Measurements from ENCODE around the gene SPAG16.

SPAG16 gene

DNA sequence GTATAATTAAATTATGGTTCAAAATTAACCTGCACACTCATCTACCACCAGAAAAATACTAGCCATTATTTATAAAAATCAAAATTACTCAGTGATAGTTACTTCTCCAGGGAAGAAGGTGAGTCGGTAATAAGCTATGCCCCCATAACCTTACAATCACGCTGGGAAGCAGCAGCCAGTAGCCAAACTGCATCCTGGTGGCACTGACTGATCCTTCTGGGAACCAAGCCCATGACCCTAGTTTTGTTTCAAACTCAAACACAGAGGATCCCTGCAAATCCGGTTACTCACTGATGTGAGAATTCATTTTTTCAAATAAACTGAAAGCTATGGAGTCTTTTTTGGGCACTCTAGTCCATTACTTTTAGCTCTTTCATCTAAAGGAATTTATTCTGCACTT, 1038.4 kb downstream of the SPAG16 start:
- TF ChIP-seq ZBTB7A (IDR thresholded peaks at IDR 0.05; ENCODE audit: low read depth) (no peak), TCF12 (IDR thresholded peaks at IDR 0.05; ENCODE audit: low read depth) (no peak), YY1 (IDR thresholded peaks at IDR 0.05; ENCODE audit: low read depth) (no peak), CREB1 (IDR thresholded peaks at IDR 0.05; ENCODE audit: low read depth) (no peak), EP300 (IDR thresholded peaks at IDR 0.05; ENCODE audit: borderline replicate concordance) (no peak), FOXM1 (IDR thresholded peaks at IDR 0.05; ENCODE audit: borderline replicate concordance, low read depth) (no peak), EGR1 (IDR thresholded peaks at IDR 0.05) (no peak), CEBPB (IDR thresholded peaks at IDR 0.05) (no peak), RAD21 (IDR thresholded peaks at IDR 0.05; ENCODE audit: low read depth) (no peak), TEAD4 (IDR thresholded peaks at IDR 0.05) (no peak), TAF1 (IDR thresholded peaks at IDR 0.05; ENCODE audit: low read depth) (no peak), NFIC (IDR thresholded peaks at IDR 0.05) (no peak)
- TF ChIP-seq, protein P1, sequence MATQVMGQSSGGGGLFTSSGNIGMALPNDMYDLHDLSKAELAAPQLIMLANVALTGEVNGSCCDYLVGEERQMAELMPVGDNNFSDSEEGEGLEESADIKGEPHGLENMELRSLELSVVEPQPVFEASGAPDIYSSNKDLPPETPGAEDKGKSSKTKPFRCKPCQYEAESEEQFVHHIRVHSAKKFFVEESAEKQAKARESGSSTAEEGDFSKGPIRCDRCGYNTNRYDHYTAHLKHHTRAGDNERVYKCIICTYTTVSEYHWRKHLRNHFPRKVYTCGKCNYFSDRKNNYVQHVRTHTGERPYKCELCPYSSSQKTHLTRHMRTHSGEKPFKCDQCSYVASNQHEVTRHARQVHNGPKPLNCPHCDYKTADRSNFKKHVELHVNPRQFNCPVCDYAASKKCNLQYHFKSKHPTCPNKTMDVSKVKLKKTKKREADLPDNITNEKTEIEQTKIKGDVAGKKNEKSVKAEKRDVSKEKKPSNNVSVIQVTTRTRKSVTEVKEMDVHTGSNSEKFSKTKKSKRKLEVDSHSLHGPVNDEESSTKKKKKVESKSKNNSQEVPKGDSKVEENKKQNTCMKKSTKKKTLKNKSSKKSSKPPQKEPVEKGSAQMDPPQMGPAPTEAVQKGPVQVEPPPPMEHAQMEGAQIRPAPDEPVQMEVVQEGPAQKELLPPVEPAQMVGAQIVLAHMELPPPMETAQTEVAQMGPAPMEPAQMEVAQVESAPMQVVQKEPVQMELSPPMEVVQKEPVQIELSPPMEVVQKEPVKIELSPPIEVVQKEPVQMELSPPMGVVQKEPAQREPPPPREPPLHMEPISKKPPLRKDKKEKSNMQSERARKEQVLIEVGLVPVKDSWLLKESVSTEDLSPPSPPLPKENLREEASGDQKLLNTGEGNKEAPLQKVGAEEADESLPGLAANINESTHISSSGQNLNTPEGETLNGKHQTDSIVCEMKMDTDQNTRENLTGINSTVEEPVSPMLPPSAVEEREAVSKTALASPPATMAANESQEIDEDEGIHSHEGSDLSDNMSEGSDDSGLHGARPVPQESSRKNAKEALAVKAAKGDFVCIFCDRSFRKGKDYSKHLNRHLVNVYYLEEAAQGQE (IDR thresholded peaks at IDR 0.05; ENCODE audit: low read depth) = no peak
- TF ChIP-seq, protein P2, sequence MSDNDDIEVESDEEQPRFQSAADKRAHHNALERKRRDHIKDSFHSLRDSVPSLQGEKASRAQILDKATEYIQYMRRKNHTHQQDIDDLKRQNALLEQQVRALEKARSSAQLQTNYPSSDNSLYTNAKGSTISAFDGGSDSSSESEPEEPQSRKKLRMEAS (IDR thresholded peaks at IDR 0.05) = no peak
- TF ChIP-seq, protein P3, sequence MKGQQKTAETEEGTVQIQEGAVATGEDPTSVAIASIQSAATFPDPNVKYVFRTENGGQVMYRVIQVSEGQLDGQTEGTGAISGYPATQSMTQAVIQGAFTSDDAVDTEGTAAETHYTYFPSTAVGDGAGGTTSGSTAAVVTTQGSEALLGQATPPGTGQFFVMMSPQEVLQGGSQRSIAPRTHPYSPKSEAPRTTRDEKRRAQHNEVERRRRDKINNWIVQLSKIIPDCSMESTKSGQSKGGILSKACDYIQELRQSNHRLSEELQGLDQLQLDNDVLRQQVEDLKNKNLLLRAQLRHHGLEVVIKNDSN (IDR thresholded peaks at IDR 0.05) = no peak

DNA sequence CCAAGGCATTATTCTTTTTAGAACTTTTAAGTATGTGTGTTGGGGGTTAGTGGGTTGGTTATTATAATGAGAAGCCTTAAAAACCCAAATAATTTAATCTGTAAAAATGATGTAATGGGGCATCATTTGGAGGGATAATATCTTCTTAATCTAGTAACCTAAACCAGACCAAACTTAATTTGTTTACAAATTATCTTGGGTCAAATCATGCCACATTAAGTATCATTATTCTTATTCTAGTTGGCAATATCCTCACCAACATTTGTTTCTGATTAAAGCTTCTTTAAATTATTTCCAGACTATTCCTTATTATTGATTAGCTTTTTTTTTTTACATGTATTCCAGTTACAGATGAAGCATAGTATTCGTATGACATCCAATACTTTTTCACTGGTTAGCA, 1041.1 kb downstream of the SPAG16 start:
- TF ChIP-seq, protein P3 (IDR thresholded peaks at IDR 0.05) = no peak
- TF ChIP-seq, protein P1 (IDR thresholded peaks at IDR 0.05; ENCODE audit: low read depth) = no peak
- TF ChIP-seq, protein P2 (IDR thresholded peaks at IDR 0.05) = no peak
- TF ChIP-seq CEBPB (IDR thresholded peaks at IDR 0.05) (no peak), EGR1 (IDR thresholded peaks at IDR 0.05) (no peak), TAF1 (IDR thresholded peaks at IDR 0.05; ENCODE audit: low read depth) (no peak), FOXM1 (IDR thresholded peaks at IDR 0.05; ENCODE audit: borderline replicate concordance, low read depth) (no peak), EP300 (IDR thresholded peaks at IDR 0.05; ENCODE audit: borderline replicate concordance) (no peak), YY1 (IDR thresholded peaks at IDR 0.05; ENCODE audit: low read depth) (no peak), ZBTB7A (IDR thresholded peaks at IDR 0.05; ENCODE audit: low read depth) (no peak), TEAD4 (IDR thresholded peaks at IDR 0.05) (no peak), NFIC (IDR thresholded peaks at IDR 0.05) (no peak), RAD21 (IDR thresholded peaks at IDR 0.05; ENCODE audit: low read depth) (no peak), TCF12 (IDR thresholded peaks at IDR 0.05; ENCODE audit: low read depth) (no peak), CREB1 (IDR thresholded peaks at IDR 0.05; ENCODE audit: low read depth) (no peak)

DNA sequence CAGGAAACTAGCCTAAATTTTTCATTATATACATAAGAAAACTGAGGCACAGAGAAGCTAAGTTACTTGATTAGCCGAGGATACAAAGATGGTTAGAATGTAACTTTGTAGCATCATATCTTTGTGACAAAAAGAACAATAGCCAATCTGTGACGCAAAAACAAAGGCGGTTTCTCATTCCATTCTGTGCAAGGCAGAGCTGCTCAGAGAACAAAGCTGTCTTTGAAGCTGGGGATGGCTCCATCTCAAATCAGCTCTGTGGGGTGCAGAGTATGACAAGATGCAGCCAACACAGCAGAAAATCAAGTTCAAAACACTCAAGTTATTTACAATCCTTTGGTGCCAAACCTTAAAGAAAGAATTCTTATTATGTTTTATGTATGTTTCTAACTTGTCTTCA, 1044.7 kb downstream of the SPAG16 start:
- TF ChIP-seq CEBPB (IDR thresholded peaks at IDR 0.05) = no peak
- no peak for TF ChIP-seq EGR1 (IDR thresholded peaks at IDR 0.05)
- no peak for TF ChIP-seq YY1 (IDR thresholded peaks at IDR 0.05; ENCODE audit: low read depth)
- no peak for TF ChIP-seq RAD21 (IDR thresholded peaks at IDR 0.05; ENCODE audit: low read depth)
- TF ChIP-seq, protein P3 (IDR thresholded peaks at IDR 0.05) = no peak
- no peak for TF ChIP-seq ZBTB7A (IDR thresholded peaks at IDR 0.05; ENCODE audit: low read depth)
- TF ChIP-seq TCF12 (IDR thresholded peaks at IDR 0.05; ENCODE audit: low read depth) = no peak
- TF ChIP-seq, protein P2 (IDR thresholded peaks at IDR 0.05) = no peak
- no peak for TF ChIP-seq TEAD4 (IDR thresholded peaks at IDR 0.05)
- TF ChIP-seq FOXM1 (IDR thresholded peaks at IDR 0.05; ENCODE audit: borderline replicate concordance, low read depth) = no peak

DNA sequence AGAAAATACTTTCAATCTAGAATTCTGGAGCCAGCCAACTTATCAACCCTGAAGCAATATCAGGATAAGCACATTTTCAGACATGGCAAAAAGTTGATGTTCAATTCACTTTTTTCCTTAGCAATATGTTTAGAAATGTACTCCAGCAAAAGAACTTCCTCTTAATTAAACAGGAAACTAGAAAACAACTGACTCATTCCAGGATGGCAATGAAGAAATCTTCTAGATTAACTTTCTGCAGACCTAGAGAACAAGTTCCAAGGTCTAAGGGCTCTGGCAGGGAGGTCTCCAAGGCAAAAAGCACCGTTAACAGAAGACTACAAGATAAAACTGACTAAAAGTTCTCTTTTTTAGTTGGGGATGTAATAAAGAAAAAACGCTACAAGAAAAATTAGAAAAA, 1057.4 kb downstream of the SPAG16 start:
- TF ChIP-seq TAF1 (IDR thresholded peaks at IDR 0.05; ENCODE audit: low read depth) = no peak
- TF ChIP-seq TEAD4 (IDR thresholded peaks at IDR 0.05) = no peak
- no peak for TF ChIP-seq FOXM1 (IDR thresholded peaks at IDR 0.05; ENCODE audit: borderline replicate concordance, low read depth)
- TF ChIP-seq EP300 (IDR thresholded peaks at IDR 0.05; ENCODE audit: borderline replicate concordance) = no peak
- no peak for TF ChIP-seq CREB1 (IDR thresholded peaks at IDR 0.05; ENCODE audit: low read depth)
- TF ChIP-seq, protein P2 (IDR thresholded peaks at IDR 0.05) = no peak
- TF ChIP-seq NFIC (IDR thresholded peaks at IDR 0.05) = no peak
- no peak for TF ChIP-seq CEBPB (IDR thresholded peaks at IDR 0.05)
- TF ChIP-seq, protein P1 (IDR thresholded peaks at IDR 0.05; ENCODE audit: low read depth) = no peak
- TF ChIP-seq, protein P3 (IDR thresholded peaks at IDR 0.05) = no peak
- TF ChIP-seq YY1 (IDR thresholded peaks at IDR 0.05; ENCODE audit: low read depth) = no peak
- no peak for TF ChIP-seq ZBTB7A (IDR thresholded peaks at IDR 0.05; ENCODE audit: low read depth)
- no peak for TF ChIP-seq RAD21 (IDR thresholded peaks at IDR 0.05; ENCODE audit: low read depth)
- TF ChIP-seq TCF12 (IDR thresholded peaks at IDR 0.05; ENCODE audit: low read depth) = no peak
- TF ChIP-seq EGR1 (IDR thresholded peaks at IDR 0.05) = no peak

Data from Ishikawa (cell line).